Kidney (tissue), 14 donors: ENCODE measurements around the gene C1orf174. TPM values are rescaled to one million over a fixed set of nuclear protein-coding genes. Genes with fewer than 3 reads are reported as not detected.

Experiments
- DNase-seq, 5 donors: peaks; one replicate each; pipeline ENCODE4 v3.0.0-alpha.2; 2013 to 2020
- FAIRE-seq: peaks from 2 replicates; lab custom pipeline; 2012; peaks lifted over from hg19 to GRCh38; lab: Jason Lieb, UNC
- H3K27ac ChIP-seq, 2 donors: one replicate each; pipeline ENCODE4 v1.7.0; 2013; ENCODE audit warnings: low read depth in 2 of 2, low read length in 2 of 2, inconsistent platforms in 1 of 2
- H3K27me3 ChIP-seq: one replicate; pipeline ENCODE4 v1.7.1; 2013; ENCODE audit warnings: low read length, inconsistent platforms; ENCODE audit not compliant: control insufficient read depth, insufficient read depth
- H3K36me3 ChIP-seq, 3 donors: one replicate each; pipeline versions ENCODE4 v1.7.0 to v1.7.1; 2013; ENCODE audit warnings: low read length in 3 of 3, control low read depth in 1 of 3, inconsistent platforms in 1 of 3; ENCODE audit not compliant: insufficient read depth in 3 of 3, control insufficient read depth in 2 of 3
- H3K4me1 ChIP-seq, 3 donors: one replicate each; pipeline versions ENCODE4 v1.7.0 to v1.7.1; 2013; ENCODE audit warnings: low read length in 3 of 3, inconsistent platforms in 1 of 3, low read depth in 1 of 3; ENCODE audit not compliant: control insufficient read depth in 2 of 3, insufficient read depth in 2 of 3
- H3K4me3 ChIP-seq, 3 donors: one replicate each; pipeline versions ENCODE4 v1.7.0 to v1.8.1; 2013; ENCODE audit warnings: low read length in 3 of 3, control low read depth in 1 of 3, inconsistent platforms in 1 of 3
- H3K9ac ChIP-seq, 3 donors: one replicate each; pipeline versions ENCODE4 v1.7.0 to v1.7.1; 2013; ENCODE audit warnings: low read length in 3 of 3, control low read depth in 1 of 3, inconsistent platforms in 1 of 3
- H3K9me3 ChIP-seq, 3 donors: one replicate each; pipeline versions ENCODE4 v1.7.0 to v1.7.1; 2013; ENCODE audit warnings: low read length in 3 of 3, control low read depth in 1 of 3, inconsistent platforms in 1 of 3; ENCODE audit not compliant: control insufficient read depth in 2 of 3, insufficient read depth in 1 of 3
- intact Hi-C: fragments of 100-400 bp; cut with DNase I; formaldehyde crosslinking; loops from one replicate; pipeline ENCODE4 v1.11.1; 2022
- polyA plus RNA-seq: library from polyadenylated mRNA; stranded (reverse); fragments of 350-450 nt; fragmentation: Illumina TruSeq; extraction: RNeasy Lipid Tissue Mini Kit (QIAGEN cat#74804); gene quantifications from one replicate; pipeline ENCODE4 v1.2.3, GENCODE V29; 2014; ENCODE audit warnings: low read depth, low replicate concordance; ENCODE audit not compliant: insufficient read depth
- total RNA-seq: library from RNA; stranded (reverse); fragmentation: NEBNext Ultra II Directional; extraction: Animal tissue kit (Norgen Biotek cat#: 25700); gene quantifications from one replicate; pipeline ENCODE4 v1.2.1, GENCODE V29; 2021
- TF ChIP-seq, protein P1 (sequence below): IDR thresholded peaks from 3 replicates; pipeline ENCODE4 v1.5.1; 2012; ENCODE audit warnings: mild to moderate bottlenecking, moderate library complexity, borderline replicate concordance; ENCODE audit not compliant: insufficient read depth; ENCODE audit errors: extremely low read depth
- donor health status: control.
- donor health status: control.
- donor health status: control.
- donor health status: control.
- donor health status: control.
- donor health status: DM: yes; HTN: yes; CAD: no.
- donor health status: Normal renal cell carcinoma (clear cell type).

C1orf174 gene
- total and polyA plus RNA-seq, 2 donors from 2014 or later, result 15.9 to 16.8 TPM

DNA sequence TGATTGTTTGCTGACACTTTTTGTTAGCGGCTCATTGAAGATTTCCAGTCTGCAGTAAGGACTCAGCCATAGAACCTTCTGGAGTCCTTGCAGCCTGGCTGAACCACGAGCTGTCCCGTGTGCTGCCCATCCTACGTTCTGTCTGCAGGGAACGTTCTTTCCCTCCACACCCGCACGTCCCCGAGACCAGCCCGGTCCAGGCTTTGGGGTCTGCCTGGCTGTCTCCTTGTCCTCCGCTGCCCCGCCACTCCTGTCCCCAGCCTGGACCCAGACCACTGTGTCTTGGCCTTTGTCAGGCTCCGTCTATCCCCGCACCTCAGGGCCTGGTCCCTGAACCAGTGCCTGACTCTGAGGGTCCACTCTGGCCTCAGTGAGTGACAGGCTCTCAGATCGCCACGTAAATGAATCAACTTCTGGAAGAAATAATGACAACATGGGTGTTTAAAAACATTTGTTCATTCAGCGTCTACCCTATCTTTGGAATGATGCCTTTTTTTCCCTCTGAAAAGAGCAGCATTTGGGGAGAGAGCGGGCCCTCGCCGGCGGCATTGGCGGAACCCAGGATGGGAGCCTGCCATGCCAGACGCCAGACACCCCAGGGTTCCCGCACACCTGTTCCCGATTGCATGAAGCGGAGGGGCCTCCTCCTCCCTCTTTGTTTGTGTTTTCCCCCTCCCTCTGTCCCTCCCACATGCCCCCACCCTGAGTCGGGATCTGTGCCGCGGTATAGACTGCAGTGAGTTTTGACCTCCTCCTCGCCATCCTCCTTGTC is 43.9 kb upstream of the C1orf174 start:
- H3K27me3 ChIP-seq, result no peaks in the 10 kb centered on the region

DNA sequence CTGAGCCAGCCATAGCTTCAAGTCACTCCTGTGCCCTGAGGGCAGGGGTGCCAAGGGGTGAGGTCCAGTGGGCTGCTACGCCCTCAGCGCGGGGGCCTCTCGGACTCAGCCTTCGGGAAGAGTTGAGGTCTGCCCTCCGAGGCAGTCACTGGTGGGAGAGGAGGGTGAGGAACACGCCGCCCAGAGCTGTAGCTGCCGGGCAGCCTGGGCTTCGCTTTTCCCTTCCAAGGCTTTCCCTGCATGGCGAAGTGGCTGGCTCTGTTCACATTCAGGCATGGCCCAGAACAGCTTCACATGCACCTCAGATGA is 43.0 kb upstream of the C1orf174 start:
- H3K27me3 ChIP-seq, result no peaks in the 10 kb centered on the region
- TF ChIP-seq, protein P1, sequence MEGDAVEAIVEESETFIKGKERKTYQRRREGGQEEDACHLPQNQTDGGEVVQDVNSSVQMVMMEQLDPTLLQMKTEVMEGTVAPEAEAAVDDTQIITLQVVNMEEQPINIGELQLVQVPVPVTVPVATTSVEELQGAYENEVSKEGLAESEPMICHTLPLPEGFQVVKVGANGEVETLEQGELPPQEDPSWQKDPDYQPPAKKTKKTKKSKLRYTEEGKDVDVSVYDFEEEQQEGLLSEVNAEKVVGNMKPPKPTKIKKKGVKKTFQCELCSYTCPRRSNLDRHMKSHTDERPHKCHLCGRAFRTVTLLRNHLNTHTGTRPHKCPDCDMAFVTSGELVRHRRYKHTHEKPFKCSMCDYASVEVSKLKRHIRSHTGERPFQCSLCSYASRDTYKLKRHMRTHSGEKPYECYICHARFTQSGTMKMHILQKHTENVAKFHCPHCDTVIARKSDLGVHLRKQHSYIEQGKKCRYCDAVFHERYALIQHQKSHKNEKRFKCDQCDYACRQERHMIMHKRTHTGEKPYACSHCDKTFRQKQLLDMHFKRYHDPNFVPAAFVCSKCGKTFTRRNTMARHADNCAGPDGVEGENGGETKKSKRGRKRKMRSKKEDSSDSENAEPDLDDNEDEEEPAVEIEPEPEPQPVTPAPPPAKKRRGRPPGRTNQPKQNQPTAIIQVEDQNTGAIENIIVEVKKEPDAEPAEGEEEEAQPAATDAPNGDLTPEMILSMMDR, result no peak
- H3K27ac ChIP-seq, result no peak overlapping the region
- DNase-seq, result no peak
- intact Hi-C loops, result no loop called here
- FAIRE-seq, result no peak
- H3K4me3 ChIP-seq, result no peak overlapping the region
- no peak overlapping the region for H3K9ac ChIP-seq
- H3K9me3 ChIP-seq, result no peaks in the 10 kb centered on the region
- H3K4me1 ChIP-seq, result no peaks in the 10 kb centered on the region
- no peaks in the 10 kb centered on the region for H3K36me3 ChIP-seq

More for the DNA sequence above, 43.9 kb upstream of the C1orf174 start:
- H3K4me1 ChIP-seq, result no peaks in the 10 kb centered on the region
- FAIRE-seq, result no peak
- no peak for DNase-seq
- intact Hi-C loops, result no loop called here
- H3K4me3 ChIP-seq, result no peak overlapping the region
- no peak overlapping the region for H3K9ac ChIP-seq
- H3K36me3 ChIP-seq, result no peaks in the 10 kb centered on the region
- H3K27ac ChIP-seq, result no peak overlapping the region
- TF ChIP-seq, protein P1, result no peak
- H3K9me3 ChIP-seq, result no peaks in the 10 kb centered on the region

DNA sequence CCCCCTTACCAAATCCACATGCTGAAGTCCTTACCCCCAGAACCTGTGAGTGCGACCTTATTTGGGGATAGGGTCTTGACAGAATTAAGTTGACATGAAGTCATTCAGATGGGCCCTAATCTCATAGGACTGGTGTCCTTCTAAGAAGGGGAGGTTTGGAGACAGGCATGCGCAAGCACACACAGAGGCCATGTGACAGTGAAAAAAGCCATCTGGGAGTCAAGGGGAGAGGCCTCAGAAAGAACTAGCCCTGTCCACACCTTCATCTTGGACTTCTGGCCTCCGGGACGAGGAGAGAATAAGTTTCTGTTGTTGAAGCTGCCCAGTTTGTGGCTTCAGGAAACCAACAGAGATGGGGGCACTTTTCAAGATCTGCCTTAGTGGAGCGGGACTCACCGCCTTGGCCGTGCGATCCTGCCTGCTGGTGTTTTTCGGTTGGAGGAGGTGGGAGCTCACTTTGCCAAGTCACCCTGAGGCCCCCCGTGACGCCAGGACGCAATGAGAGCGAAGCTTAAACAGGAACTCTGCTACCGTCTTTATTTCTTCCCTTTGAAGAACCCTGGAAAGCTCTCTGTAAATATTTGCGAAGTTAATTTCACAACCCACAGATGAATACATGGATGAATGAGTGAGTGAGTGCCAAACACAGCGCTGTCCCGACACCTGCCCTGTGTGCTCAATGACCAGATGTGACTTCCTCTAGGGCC is 42.5 kb upstream of the C1orf174 start:
- no peak for FAIRE-seq
- H3K4me1 ChIP-seq, result no peaks in the 10 kb centered on the region
- H3K27ac ChIP-seq, result no peak overlapping the region
- H3K4me3 ChIP-seq, result no peak overlapping the region
- no peak for DNase-seq
- TF ChIP-seq, protein P1, result no peak
- no peaks in the 10 kb centered on the region for H3K27me3 ChIP-seq
- no peaks in the 10 kb centered on the region for H3K9me3 ChIP-seq
- intact Hi-C loops, result no loop called here
- no peak overlapping the region for H3K9ac ChIP-seq
- H3K36me3 ChIP-seq, result no peaks in the 10 kb centered on the region
